ENCODE data around the gene RPIA. TPM values are rescaled to one million over a fixed set of nuclear protein-coding genes. Genes with fewer than 3 reads are reported as not detected.

The RPIA gene
- total and polyA plus RNA-seq, 2 of the 13 experiments (the other 11 are each of a cell fraction or from before 2014, with no cell fraction given): 13.3 to 23.9 TPM

DNA sequence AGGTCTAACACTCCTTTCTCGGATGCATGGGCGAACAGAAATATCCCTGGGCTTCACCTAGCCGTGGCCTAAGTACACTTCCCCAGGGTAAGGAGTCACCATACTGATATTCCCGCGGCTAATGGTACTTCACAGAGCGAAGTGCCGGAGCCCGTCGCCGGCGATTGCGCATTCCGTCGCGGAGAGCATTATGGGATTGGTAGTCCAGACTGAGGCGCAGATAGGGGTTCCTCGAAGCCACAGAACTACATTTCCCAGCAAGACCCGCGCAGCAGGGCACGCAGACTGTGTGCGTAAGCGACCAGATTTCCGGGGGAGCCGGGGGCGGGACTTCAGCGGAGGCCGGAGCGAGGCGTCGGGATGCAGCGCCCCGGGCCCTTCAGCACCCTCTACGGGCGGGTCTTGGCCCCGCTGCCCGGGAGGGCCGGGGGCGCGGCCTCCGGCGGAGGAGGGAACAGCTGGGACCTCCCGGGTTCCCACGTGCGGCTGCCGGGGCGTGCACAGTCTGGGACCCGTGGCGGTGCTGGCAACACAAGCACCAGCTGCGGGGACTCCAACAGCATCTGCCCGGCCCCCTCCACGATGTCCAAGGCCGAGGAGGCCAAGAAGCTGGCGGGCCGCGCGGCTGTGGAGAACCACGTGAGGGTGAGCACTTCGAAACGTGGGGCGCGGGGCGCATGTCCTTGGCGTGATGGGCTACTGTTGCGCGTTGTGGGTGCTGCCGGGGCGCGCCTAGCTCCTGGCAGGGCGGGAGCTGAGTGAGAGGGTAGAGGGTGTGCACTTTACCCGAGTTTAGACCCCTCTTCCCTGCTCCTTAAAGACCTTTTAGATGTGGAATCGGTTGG is at the start of gene RPIA (continued):
- peak; percentile 85 for TF ChIP-seq TAF1 (CRISPR knock-in tag; IDR thresholded peaks at IDR 0.05)
- peak; percentile 85 for TF ChIP-seq ZNF546 (CRISPR knock-in tag; conservative IDR thresholded peaks at IDR 0.05)
- no peak for TF ChIP-seq KAT2B (IDR thresholded peaks at IDR 0.05; ENCODE audit: borderline replicate concordance, low read depth, low read length)
- peak; percentile 95 for TF ChIP-seq NRL (CRISPR knock-in tag; IDR thresholded peaks at IDR 0.05; ENCODE audit: borderline replicate concordance)
- TF ChIP-seq ZNF879 (CRISPR knock-in tag; IDR thresholded peaks at IDR 0.05): peak; percentile 94
- no peak for TF ChIP-seq ZNF207 (IDR thresholded peaks at IDR 0.05; ENCODE audit: borderline replicate concordance)
- TF ChIP-seq REST (IDR thresholded peaks at IDR 0.05; ENCODE audit: borderline replicate concordance in 1 of 2, low read depth in 1 of 2, low read length in 2 of 2): peak in 1 of 2 experiments; percentile 74; a peak in 2 of 4 replicates
- TF ChIP-seq, protein P1, sequence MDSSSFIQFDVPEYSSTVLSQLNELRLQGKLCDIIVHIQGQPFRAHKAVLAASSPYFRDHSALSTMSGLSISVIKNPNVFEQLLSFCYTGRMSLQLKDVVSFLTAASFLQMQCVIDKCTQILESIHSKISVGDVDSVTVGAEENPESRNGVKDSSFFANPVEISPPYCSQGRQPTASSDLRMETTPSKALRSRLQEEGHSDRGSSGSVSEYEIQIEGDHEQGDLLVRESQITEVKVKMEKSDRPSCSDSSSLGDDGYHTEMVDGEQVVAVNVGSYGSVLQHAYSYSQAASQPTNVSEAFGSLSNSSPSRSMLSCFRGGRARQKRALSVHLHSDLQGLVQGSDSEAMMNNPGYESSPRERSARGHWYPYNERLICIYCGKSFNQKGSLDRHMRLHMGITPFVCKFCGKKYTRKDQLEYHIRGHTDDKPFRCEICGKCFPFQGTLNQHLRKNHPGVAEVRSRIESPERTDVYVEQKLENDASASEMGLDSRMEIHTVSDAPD (CRISPR knock-in tag; IDR thresholded peaks at IDR 0.05): 0 out of 2 replicates have a peak, but pooled peaks have one; percentile 33
- TF ChIP-seq, protein P2, sequence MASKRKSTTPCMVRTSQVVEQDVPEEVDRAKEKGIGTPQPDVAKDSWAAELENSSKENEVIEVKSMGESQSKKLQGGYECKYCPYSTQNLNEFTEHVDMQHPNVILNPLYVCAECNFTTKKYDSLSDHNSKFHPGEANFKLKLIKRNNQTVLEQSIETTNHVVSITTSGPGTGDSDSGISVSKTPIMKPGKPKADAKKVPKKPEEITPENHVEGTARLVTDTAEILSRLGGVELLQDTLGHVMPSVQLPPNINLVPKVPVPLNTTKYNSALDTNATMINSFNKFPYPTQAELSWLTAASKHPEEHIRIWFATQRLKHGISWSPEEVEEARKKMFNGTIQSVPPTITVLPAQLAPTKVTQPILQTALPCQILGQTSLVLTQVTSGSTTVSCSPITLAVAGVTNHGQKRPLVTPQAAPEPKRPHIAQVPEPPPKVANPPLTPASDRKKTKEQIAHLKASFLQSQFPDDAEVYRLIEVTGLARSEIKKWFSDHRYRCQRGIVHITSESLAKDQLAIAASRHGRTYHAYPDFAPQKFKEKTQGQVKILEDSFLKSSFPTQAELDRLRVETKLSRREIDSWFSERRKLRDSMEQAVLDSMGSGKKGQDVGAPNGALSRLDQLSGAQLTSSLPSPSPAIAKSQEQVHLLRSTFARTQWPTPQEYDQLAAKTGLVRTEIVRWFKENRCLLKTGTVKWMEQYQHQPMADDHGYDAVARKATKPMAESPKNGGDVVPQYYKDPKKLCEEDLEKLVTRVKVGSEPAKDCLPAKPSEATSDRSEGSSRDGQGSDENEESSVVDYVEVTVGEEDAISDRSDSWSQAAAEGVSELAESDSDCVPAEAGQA (IDR thresholded peaks at IDR 0.05; ENCODE audit: low read depth): peak; percentile 67
- TF ChIP-seq, protein P2 (CRISPR knock-in tag; IDR thresholded peaks at IDR 0.05; ENCODE audit: borderline replicate concordance): no peak
- peak; percentile 96 for TF ChIP-seq CEBPB (IDR thresholded peaks at IDR 0.05; ENCODE audit: borderline replicate concordance, low read depth, low read length)
- no peak for TF ChIP-seq PCBP2 (optimal IDR thresholded peaks at IDR 0.05; ENCODE audit: low read depth, low read length, poor library complexity, severe bottlenecking)
- no peak; the same call in 1 of the 2 replicates for TF ChIP-seq GATAD2A (CRISPR knock-in tag; IDR thresholded peaks at IDR 0.05)
- peak; percentile 96 for TF ChIP-seq IRF2 (CRISPR knock-in tag; IDR thresholded peaks at IDR 0.05)
- TF ChIP-seq BATF2 (CRISPR knock-in tag; IDR thresholded peaks at IDR 0.05): peak; percentile 92; the same call in 1 of the 2 replicates
- peak; percentile 46 for TF ChIP-seq SNAI1 (CRISPR knock-in tag; IDR thresholded peaks at IDR 0.05; ENCODE audit: borderline replicate concordance)

All from HepG2 (cell line).